Loucy (cell line): ENCODE measurements around the gene PLXNA4.

Experiments used
- H2AFZ ChIP-seq: fragments of 200-600 bp; sonication (generic); 2 replicates; pipeline ENCODE4 v1.6.0; 2016; ENCODE audit warnings: antibody characterized with exemption, mild to moderate bottlenecking, low read length, moderate library complexity
- H3F3A ChIP-seq: fragments of 200-600 bp; 2 replicates; pipeline ENCODE4 v1.6.0; 2016; ENCODE audit warnings: antibody characterized with exemption, low read depth, mild to moderate bottlenecking
- H3K27me3 ChIP-seq: fragments of 200-600 bp; sonication (generic); 2 replicates; pipeline ENCODE4 v1.6.1; 2014; ENCODE audit warnings: low read length, mild to moderate bottlenecking; ENCODE audit not compliant: insufficient read depth, poor library complexity, severe bottlenecking
- H3K36me3 ChIP-seq: fragments of 200-600 bp; sonication (generic); 2 replicates; pipeline ENCODE4 v1.6.1; 2016; ENCODE audit warnings: low read length; ENCODE audit not compliant: insufficient read depth
- H3K4me1 ChIP-seq: fragments of 200-600 bp; sonication (generic); 2 replicates; pipeline ENCODE4 v1.5.1; 2014; ENCODE audit warnings: low read length, mild to moderate bottlenecking; ENCODE audit not compliant: insufficient read depth, poor library complexity, severe bottlenecking
- H3K4me2 ChIP-seq: fragments of 200-600 bp; sonication (generic); 2 replicates; pipeline ENCODE4 v1.6.0; 2014; ENCODE audit warnings: antibody characterized with exemption, low read length, low read depth, mild to moderate bottlenecking; ENCODE audit not compliant: poor library complexity, severe bottlenecking
- H3K4me3 ChIP-seq: fragments of 200-600 bp; sonication (generic); 2 replicates; pipeline ENCODE4 v1.5.1; 2014; ENCODE audit warnings: low read length, mild to moderate bottlenecking, mixed read lengths; ENCODE audit not compliant: poor library complexity, severe bottlenecking
- H3K79me2 ChIP-seq: fragments of 200-600 bp; sonication (generic); 2 replicates; pipeline ENCODE4 v1.6.1; 2014; ENCODE audit warnings: low read length; ENCODE audit not compliant: insufficient read depth
- H3K9ac ChIP-seq: fragments of 200-600 bp; sonication (generic); 2 replicates; pipeline ENCODE4 v1.6.0; 2014; ENCODE audit warnings: mild to moderate bottlenecking, low read depth, low read length, moderate library complexity; ENCODE audit not compliant: poor library complexity, severe bottlenecking
- H3K9me2 ChIP-seq: fragments of 200-600 bp; sonication (generic); replicated peaks from 2 replicates; pipeline ENCODE4 v1.6.1; 2016; ENCODE audit warnings: low read depth, low read length, mixed read lengths
- H3K9me3 ChIP-seq: fragments of 200-600 bp; sonication (generic); 2 replicates; pipeline ENCODE4 v1.6.1; 2014; ENCODE audit warnings: mild to moderate bottlenecking, antibody characterized with exemption, low read length, low read depth; ENCODE audit not compliant: insufficient read depth
- H4K20me1 ChIP-seq: fragments of 200-600 bp; sonication (generic); 2 replicates; pipeline ENCODE4 v1.6.0; 2014; ENCODE audit warnings: antibody characterized with exemption, low read length, mild to moderate bottlenecking; ENCODE audit not compliant: insufficient read depth, poor library complexity, severe bottlenecking
- EZH2phosphoT487 ChIP-seq: fragments of 200-600 bp; IDR thresholded peaks from 2 replicates; pipeline ENCODE4 v1.6.1; 2018; ENCODE audit warnings: antibody characterized with exemption, mild to moderate bottlenecking, moderate library complexity, borderline replicate concordance
- TF ChIP-seq, protein P1 (sequence below): fragments of 200-600 bp; sonication (generic); conservative IDR thresholded peaks from 2 replicates; pipeline ENCODE4 v1.5.1; 2014; ENCODE audit warnings: mild to moderate bottlenecking, antibody characterized with exemption, low read length

The PLXNA4 gene

DNA sequence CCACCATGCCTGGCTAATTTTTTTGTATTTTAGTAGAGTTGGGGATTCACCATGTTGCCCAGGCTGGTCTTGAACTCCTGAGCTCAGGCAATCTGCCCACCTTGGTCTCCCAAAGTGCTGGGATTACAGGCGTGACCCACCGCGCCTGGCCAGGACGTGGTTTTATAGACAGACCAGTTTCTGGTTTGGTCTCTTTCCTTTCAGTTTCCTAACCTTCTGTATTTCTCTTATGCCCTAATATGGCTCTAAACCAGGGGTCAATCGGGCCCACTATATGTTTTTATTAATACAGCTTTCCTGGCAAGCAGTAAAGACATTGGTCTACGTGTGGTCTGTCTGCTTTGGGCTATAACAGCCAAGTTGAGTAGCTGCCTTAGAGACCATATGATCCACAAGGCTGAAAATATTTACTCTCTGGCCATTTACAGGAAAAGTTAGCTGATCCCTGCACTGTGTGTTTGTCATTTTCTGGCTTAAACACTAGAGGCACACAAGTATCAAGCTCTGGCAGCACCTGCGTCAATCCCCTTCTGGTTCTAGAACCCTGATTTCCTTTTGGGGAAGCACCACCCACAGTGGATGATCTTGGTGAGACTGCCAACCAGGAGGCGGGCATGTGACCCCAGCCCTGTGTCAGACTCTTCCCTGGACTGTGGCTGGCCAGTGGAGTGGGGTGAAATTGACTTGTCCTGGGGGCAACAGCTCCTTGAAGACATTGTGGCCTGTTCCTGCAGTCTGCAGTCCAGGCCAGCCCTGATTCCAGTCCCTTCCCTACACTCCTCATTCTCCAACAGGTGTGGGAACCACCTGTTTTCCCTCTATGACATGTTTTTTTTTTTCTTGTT lies 497.2 kb downstream of the PLXNA4 start:
- Histone ChIP-seq H4K20me1 (no peaks in the 10 kb centered on the region), H3K9me3 (no peaks in the 10 kb centered on the region), H3K36me3 (no peaks in the 10 kb centered on the region), H3K9me2 (no peaks in the 10 kb centered on the region), H3K4me2 (no peak overlapping the region), H3K9ac (no peak overlapping the region), H2AFZ (no peak overlapping the region), H3F3A (no peaks in the 10 kb centered on the region), H3K27me3 (no peaks in the 10 kb centered on the region), H3K4me3 (no peak overlapping the region), H3K79me2 (no peaks in the 10 kb centered on the region), H3K4me1 (peaks cover 16% of the 10 kb centered on the region)
- TF ChIP-seq, protein P1, sequence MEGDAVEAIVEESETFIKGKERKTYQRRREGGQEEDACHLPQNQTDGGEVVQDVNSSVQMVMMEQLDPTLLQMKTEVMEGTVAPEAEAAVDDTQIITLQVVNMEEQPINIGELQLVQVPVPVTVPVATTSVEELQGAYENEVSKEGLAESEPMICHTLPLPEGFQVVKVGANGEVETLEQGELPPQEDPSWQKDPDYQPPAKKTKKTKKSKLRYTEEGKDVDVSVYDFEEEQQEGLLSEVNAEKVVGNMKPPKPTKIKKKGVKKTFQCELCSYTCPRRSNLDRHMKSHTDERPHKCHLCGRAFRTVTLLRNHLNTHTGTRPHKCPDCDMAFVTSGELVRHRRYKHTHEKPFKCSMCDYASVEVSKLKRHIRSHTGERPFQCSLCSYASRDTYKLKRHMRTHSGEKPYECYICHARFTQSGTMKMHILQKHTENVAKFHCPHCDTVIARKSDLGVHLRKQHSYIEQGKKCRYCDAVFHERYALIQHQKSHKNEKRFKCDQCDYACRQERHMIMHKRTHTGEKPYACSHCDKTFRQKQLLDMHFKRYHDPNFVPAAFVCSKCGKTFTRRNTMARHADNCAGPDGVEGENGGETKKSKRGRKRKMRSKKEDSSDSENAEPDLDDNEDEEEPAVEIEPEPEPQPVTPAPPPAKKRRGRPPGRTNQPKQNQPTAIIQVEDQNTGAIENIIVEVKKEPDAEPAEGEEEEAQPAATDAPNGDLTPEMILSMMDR, result peak; percentile 29; the same call in 1 of the 2 replicates
- no peak for TF ChIP-seq EZH2phosphoT487

DNA sequence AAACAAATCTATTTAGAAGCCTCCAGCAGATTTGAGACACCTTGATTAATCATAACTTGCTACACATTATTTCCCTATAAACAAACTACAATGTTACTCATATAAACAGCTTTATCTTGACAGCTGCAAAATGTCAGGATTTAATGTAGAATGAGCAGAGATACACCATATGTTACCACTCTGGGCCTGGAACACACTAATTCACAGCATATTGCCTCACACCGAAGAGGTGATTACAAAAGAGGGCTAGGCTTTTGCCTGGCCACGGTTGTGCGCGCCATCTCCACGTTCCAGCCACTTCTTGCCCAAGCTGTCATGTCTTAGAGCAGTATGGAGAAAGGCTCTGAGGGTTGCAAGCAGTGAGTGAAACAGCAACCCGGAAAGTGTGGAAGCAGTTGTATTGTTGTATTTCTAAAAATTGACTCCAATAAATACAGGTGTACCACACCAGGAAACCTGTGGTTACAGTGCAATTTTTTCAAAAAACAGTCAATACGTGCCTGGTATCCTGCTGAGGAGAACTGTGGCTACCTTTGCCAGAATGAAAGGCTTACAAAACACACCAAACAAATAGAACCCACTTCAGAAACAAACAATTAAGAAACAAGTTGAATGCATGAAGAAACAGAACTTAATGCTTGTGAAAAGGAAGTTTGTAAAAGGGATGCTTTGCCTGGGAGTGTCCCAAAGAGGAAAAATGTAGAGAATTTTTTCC lies 498.1 kb downstream of the PLXNA4 start:
- Histone ChIP-seq H4K20me1 (no peaks in the 10 kb centered on the region), H3K36me3 (no peaks in the 10 kb centered on the region), H3K79me2 (no peaks in the 10 kb centered on the region), H3K9me2 (no peaks in the 10 kb centered on the region), H3K9ac (no peak overlapping the region), H3K4me1 (peaks cover 16% of the 10 kb centered on the region), H3K4me2 (peak overlapping the region; percentile 19), H3F3A (no peaks in the 10 kb centered on the region), H3K27me3 (no peaks in the 10 kb centered on the region), H3K9me3 (no peaks in the 10 kb centered on the region), H3K4me3 (no peak overlapping the region), H2AFZ (no peak overlapping the region)
- TF ChIP-seq, protein P1, result no peak
- no peak for TF ChIP-seq EZH2phosphoT487

DNA sequence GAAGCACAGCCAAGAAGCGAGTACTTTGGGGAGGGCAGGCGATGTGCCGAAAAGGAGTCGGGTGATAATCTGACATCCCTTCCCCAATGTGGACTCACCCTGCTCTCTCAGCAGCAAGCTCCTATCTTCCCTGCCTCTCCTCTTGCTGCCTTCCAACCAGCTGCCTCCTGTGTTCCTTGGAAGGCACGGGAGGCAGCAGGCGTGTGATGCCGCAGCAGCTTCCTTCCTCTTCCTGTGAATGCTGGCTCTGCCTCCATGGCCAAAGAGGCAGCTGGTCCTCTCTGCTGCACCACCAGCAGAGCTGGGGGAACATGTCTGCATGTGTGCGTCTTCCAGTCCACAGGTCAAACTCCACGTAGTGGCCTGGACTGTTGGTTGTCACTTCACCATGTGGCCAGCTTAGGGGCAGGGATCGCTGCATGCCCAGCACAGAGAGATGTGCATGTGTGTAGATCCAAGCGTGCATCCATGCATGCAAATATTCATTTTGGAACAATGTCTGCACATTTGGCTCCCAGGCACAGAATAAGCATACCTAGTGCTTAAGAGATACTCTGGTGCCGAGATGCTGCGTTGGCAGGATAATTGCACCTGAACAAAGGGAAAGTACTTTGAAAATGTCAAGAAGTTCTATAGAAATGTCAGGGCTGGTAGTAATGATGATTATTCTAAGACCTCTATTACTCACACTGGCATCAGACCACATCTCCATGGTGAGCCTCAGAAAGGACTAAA lies 499.8 kb downstream of the PLXNA4 start:
- Histone ChIP-seq H3K9ac (no peak overlapping the region), H2AFZ (no peak overlapping the region), H3K4me1 (peaks cover 16% of the 10 kb centered on the region), H3K9me3 (no peaks in the 10 kb centered on the region), H3K36me3 (no peaks in the 10 kb centered on the region), H3K4me2 (no peak overlapping the region), H3F3A (no peaks in the 10 kb centered on the region), H3K9me2 (no peaks in the 10 kb centered on the region), H4K20me1 (no peaks in the 10 kb centered on the region), H3K79me2 (no peaks in the 10 kb centered on the region), H3K4me3 (no peak overlapping the region), H3K27me3 (no peaks in the 10 kb centered on the region)
- TF ChIP-seq EZH2phosphoT487, result no peak
- TF ChIP-seq, protein P1, result no peak
